AG08396 (cell line): ENCODE data around the gene RMI1.
A peak's percentile ranks its signal among the peaks of the same experiment; 100 is the strongest.
"Not testable (repeated sequence)": the region's sequence is repeated elsewhere in the genome, so short reads cannot be mapped to it uniquely, and the experiment has no call there.

Source experiments
- DNase-seq: peaks from one replicate; pipeline ENCODE4 v3.0.0; 2012; ENCODE audit warnings: low spot score, mixed read lengths

The RMI1 gene

DNA sequence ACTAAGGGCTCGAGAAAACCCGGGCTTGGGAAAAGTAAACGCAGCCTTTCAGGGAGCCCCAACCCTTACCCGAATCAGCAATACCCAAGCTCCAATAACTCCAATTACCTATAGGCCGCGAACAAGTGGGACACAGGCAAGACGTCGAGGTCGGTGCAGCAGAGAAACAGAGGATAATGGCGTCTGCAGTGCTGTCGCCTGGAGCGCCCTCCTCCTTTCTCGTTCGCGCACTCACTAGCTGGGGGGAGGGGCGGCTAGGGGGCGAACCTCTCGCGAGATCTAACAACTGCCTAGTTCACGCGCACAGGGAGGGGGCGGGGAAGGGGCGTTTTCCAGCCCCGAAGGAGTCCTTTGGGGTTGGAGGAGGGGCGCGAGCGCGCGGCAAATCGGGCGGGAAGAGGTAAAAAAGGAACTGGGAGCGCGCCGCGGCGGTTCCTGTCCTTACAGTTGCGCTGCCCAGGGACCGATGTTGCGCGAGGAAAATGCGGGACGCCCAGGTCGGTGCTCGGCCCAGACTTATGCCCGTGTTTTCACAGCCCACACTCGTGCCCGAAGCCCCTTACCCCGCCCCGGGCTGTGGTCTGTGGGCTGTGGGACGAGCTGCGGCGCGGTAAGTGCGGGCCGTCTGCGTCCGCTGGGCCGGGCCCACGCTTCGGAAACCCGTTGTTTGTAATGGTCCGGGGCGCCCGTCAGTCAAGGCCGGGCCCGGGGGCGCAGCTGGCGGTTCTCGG lies at the start of gene RMI1:
TSS of gene RMI1 (plus strand) at position 411 of the 731 bp plus-strand sequence. CDS start 20,182 bp downstream, outside the sequence.
- DNase-seq = peak; percentile 95

DNA sequence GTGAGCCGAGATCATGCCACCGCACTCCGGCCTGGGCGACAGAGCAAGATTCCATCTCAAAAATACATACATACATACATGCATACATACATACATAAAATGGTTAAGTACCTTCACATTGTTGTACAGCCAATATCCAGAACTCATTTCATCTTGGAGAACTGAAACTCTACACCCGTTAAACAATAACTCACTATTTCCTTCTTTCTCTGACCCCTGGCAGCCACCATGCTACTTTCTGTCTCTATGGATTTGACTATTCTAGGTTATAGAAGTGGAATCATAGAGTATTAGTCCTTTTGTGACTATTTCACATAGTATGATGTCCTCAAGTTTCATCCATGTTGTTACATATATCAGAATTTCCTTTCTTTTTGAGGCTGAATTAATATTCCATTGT lies 49.7 kb upstream of the RMI1 start:
- no peak for DNase-seq

DNA sequence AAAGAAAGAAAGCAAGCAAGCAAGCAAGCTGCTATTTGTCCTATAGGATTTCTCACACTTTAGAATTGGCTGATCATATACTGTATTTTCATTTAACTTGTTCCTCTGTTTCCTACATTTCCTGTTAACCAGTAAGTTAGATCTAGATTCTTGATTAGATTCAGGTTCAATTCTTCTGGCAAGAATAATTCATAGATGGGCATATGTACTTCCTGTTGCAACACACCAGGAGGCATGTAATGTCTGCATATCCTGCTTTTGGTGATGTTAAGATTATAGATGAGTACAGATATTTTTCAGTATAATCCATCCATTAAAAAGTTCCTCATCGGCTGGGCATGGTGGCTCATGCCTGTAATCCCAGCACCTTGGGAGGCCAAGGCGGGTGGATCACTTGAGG lies 48.6 kb upstream of the RMI1 start:
- DNase-seq = no peak

DNA sequence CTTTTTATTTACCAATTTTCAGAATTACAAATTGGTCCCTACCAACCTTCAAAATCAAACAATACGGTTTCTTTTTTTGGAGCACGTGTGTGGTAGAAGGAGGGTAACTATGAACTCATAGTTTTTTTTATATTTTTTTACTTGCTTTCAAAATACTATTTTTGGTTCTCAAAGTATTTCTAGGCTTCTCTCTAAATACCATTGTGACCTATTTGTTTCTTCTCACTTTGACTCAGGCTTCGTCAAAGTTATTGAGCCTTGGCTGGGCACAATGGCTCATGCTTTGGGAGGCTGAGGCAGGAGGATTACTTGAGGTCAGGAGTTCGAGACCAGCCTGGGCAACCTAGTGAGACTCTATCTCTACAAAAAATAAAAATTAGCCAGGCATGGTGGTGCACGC lies 47.8 kb upstream of the RMI1 start:
- DNase-seq = no peak

DNA sequence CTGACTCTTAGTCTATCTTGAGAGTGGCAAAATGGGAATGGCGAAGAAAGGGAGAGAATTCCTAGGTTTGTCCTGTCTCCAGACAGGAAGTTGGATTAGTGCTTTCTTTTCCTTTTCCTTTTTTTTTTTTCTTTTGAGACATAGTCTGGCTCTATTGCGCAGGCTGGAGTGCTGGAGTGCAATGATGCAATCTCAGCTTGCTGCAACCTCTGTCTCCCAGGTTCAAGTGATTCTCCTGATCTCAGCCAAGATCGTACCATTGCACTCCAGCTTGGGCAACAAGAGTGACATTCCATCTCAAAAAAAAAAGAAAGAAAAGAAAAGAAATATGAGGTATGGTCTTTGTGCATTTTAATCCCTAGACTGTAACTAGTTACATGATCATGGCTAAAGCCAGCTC lies 46.8 kb upstream of the RMI1 start:
- DNase-seq = no peak

DNA sequence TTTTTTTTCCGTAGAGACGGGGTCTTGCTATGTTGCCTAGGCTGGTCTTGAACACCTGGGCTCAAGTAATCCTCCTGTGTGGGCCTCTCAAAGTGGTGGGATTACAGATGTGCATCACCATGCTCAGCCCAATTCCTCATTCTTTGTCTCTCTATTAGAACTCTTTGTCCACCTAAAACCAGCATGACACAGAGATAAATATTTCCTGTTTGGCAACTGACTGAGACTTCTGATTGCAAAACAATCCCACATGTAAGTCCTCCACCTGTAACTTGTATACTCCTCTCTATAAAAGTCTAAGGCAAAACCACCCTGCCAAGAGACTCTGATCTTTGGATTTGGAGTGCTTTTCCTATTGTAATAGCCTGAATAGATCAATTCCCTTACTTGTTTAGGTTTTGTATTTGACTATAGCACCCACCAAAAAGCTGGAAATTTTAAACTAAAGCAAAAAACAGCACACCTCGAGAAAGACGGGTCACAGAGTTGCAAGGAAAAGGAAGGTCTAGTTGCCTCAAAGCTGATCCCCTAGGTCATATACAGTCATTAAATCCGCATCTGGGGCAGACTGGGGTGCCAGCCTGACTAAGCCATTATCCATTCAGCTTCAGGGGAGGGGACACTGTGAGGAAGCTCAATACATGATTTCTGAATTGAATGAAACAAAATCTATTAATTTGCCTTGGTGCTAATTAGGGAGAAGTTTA lies 45.9 kb upstream of the RMI1 start:
- no peak for DNase-seq

DNA sequence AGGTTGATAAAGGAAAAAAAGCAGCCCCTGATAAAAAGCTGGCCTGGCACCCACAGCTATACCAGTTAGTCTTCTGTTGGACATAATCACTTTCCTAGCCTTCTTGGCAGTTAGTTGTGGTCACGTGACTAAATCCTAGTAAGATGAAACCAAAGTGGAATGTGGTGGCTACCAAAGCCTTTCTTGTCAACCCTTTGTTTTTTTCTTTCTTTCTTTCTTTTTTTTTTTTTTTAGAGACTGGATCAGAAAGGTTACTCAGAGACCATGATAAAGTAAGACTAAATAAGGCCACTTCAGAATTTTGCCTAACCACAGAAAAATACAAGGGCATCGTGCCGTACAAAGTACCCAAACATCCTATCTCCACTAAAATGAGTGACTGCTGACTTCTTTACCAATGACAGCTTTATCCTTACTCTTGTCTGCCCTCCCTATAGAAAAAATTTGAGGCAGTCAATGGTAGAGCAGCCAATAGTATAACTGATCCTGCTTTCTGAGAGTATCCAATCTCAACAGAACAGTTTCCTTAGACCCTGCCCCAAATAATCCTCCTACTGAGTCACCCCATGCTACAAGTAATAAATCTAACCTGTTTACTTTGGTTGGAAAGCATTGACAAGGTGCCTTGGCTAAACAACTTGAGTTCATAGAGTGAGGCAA lies 45.2 kb upstream of the RMI1 start:
- peak; percentile 56 for DNase-seq

DNA sequence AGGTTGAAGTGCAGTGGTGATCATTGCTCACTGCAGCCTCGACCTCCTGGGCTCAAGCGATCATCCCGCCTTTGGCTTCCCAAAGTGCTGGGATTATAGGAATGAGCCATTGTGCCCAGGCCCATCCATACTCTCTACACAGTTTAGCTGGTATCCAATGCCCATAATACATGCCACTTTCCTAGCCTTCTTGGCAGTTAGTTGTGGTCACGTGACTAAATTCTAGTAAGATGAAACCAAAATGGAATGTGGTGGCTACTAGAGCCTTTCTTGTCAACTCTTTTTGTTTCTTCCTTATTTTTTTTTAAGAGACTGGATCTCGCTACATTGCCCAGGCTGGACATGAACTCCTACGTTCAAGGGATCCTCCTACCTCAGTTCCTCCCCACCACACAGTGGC lies 44.1 kb upstream of the RMI1 start:
- DNase-seq = no peak

DNA sequence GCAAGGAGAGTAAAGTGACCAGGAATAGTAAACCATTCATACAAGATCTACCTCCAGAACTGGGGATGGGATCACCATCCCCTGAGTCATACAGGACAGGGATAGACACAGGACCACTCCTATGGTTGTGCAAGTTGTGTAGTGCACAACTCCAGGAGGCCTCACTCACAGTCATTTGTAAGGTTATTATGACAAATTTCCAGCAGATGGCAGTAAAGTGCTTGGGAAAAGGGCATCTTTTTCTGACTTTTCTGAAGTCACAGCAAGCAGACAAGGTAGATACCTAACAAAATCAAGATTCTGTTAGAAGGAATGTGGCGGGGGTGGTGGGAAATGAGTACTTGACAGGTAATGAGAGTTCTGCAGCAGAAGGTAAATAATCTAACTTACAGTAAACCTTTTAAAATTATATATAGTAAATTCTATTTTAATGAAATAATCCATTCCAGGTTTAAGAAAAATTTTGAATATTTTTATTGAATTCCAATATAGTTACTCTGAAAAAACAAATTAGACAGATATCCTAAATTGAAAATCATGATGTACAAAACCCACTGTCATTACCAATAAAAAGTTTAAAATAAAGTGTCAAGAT lies 42.6 kb upstream of the RMI1 start:
- peak; percentile 55 for DNase-seq

DNA sequence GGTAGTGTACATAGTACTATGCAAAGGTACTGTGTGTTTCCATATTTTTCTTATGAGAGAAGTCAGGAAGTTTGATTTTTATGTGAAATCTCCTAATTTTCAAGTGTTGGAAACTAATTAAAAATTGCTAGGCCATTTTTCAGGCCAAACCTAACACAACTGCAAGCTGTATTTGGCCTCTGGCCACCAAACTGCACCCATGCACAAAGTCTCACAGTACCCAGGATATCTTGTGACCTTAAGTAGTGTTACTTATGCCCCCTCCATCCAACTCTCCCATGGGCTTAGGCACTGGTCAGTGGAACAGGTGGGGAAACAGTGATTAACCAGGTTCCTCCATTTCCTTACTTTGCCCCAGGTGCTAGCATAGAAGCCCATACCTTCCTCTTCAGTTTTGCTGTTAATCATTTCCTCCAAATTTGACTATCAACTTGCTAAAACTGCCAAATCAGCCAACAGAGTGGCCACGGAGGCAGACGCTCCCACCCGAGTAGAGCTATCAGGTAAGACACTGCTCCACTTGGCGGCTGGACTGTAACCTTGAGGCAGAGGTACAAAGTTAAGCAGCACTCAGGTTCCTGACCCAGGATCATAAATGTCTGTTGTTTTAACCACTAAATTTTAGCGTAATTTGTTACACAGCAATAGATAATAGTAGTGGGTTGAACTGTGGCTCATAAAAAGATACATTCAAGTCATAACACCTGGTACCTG lies 39.9 kb upstream of the RMI1 start:
- DNase-seq = no peak

DNA sequence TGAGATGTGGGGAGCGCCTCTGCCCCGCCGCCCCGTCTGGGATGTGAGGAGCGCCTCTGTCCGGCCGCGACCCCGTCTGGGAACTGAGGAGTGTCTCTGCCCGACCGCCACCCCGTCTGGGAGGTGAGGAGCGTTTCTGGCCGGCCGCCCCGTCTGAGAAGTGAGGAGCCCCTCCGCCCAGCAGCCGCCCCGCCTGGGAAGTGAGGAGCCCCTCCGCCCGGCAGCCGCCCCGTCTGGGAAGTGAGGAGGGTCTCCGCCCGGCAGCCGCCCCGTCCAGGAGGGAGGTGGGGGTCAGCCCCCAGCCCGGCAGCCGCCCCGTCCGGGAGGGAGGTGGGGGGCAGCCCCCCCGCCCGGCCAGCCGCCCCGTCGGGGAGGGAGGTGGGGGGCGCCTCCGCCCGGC lies 32.5 kb upstream of the RMI1 start:
- not testable (repeated sequence) for DNase-seq

DNA sequence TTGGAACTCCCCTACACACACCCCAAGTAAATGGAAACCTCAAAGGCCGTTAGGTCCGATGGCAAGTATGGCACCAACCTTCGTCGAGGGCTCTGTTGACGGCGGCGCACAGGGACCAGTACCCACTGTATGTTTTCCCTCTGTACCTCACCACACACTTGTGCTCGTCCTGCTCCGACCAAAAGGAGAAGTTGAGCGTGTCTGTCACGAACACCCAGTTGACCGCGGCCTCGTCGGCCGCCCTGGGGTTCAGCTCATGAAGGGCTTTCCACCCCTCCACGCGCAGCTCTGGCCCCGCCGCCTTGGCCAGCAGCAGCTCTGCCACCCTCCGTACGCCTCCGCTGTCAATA lies 24.5 kb upstream of the RMI1 start:
- DNase-seq = no peak

DNA sequence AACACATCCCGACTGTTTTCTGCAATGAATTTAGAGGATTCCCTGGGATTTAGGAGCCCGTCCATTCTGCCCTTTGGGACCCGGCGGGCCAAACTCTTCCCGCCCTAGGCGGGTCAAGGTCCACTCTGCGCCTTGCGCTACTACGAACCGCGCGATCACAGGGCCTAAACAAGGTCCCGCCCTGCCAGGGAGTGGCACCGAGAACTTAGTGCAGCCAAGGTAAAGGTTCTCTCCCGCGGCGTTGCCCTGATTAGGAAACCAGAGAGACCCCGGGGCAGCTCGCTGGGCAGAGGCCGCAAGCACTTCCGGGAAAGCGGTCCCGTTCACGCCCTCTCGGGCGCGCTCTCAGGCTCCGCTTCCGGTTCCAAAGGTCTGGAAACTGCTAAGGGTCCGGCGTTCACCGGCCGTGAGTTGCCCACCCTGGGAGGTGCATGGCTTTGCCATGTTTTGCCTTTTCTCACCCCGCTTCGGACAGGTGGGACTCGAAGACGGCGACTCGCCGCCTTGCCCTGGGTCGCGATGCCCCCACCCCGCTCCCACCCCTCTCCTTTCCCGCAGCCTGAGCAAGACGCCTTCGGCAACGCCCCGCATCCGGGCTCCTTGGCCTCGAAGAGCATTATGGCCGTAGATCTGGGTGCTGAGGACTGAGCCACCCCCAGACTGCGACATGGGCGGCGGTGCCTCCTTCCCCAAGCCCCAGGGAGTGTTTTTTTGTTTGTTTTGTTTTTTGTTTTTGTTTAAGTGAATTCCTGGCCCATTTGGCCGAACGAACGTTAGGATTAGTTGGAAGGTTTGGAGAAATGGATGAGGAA lies 24.0 kb upstream of the RMI1 start:
- DNase-seq = peak; percentile 72

DNA sequence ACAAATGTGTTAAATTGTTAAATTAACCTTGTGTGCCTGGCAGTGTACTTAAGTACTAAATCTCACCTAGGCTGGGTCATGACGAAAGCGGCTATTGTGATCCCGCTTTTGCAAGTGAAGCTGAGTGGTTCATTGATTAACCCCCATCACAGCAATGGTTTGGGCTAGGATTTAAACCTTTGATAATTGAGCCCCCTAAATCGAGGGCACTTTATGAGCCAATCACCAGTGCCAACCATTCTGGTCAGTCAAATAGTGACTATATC lies 23.4 kb upstream of the RMI1 start:
- DNase-seq = no peak

DNA sequence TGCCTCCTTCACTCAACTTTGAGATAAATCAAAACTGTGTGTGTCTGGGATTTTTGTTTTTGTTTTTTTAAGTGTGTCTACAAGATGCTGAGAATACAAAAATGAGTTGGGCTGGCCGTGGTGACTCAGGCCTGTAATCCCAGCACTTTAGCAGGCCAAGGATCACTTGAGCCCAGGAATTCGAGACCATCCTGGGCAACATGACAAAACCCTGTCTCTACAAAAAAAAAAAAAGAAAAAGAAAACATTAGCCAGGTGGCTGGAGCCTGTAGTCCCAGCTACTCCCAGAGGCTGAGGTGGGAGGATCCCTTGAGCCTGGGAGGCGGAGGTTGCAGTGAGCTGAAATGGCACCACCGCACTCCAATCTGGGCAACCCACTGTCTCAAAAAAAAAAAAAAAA lies 21.5 kb upstream of the RMI1 start:
- DNase-seq = no peak

DNA sequence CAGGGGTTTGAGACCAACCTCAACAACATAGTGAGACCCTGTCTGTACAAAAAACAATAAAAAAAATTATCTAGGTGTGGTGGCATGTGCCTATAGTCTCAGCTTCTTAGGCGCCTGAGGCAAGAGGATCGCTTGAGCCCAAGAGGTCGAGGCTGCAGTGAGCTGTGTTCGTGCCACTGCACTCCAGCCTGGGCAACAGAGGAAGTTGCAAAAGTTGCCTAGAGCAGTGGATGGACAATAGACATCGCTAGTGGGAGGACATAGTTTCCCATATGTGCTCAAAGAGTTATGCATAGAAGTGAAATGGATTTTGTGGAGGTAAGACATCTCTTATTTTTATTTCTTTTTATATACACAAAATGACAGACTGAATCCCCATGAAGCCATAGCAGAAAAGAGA lies 19.6 kb upstream of the RMI1 start:
- DNase-seq = no peak

DNA sequence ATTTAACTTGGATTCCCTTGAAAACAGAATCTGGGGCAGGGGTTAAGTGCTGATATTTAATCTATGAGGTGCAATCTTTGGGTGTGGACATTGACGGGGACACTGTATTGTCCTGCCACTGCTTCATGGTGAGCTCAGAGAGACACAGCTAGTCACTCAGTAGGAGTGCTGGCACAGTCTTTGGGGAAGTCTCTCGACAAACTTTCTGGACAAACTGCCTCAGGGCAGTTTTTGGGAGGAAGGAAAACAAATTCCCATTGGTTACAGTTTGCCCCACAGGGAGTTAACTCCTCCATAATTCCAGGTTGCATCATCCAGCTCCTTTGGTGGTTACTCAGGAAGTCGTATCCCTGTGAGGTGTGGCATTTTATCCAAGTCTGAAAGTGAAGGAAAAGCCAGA lies 18.4 kb upstream of the RMI1 start:
- no peak for DNase-seq

DNA sequence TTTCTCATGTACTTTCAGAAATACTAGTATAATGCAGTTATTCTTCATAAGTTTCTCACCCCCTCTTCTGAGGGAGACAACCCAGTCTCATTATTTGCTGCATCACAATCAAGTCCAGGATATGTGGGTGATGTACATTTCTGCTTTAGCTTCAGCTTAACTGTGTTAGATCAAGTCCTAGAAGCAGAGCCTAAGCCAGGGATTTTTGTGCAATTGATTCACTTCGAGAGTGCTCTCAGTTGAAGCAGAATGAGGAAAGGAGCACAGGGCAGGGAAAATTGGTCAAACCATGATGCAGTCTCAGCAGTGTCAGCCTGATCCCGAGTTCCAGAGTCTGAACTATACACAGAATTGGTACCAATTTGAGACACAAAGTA lies 15.6 kb upstream of the RMI1 start:
- no peak for DNase-seq

DNA sequence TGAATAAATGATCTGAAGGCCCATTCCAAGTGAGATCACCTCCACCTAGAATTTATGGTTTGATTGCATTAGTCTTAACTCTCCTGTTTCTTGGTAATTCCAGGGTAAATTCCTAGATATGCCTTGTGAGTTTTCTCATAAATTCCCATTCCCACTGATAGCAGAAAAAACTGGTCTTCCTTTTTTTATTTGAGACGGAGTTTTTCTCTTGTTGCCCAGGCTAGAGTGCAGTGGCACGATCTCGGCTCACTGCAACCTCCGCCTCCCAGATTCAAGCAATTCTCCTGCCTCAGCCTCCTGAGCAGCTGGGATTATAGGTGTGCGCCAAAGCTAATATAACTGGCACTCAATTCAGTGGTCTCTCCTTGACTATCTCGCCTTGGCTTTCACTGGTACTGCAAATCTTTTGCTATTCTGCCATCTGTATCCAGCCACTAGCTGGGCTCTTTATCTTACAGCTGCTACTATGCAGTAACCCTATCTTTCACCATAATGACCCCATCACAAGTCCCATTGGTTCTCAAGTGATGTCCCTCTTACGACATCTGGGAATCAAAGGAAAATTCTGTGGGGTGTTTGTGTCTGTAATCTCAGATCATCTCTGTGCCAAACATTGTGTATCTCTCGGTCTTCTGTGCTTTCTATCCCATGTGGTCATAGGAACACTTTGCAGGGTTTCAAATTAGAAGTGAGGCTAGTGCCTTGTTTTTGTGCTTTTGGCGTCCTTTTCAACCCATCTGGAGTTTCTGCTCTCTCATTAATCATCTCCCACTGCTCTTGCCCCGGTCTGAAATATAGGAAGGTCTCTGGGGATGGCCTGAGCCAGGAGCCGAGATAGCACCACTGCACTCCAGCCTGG lies 15.0 kb upstream of the RMI1 start:
- no peak for DNase-seq

DNA sequence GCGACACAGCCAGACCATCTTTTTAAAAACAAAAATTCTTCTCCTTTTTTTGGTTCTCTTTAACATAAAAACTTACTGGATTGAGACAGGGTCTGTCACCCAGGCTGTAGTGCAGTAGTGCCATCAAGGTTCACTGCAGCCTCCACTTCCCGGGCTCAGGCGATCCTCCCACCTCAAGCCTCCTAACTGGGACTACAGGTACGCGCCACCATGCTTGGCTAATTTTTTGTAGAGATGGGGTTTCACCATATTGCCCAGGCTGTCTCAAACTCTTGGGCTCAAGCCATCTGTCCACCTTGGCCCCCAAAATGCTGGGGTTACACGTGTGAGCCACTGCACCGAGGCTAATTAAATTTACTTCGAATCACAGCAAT lies 14.4 kb upstream of the RMI1 start:
- no peak for DNase-seq

DNA sequence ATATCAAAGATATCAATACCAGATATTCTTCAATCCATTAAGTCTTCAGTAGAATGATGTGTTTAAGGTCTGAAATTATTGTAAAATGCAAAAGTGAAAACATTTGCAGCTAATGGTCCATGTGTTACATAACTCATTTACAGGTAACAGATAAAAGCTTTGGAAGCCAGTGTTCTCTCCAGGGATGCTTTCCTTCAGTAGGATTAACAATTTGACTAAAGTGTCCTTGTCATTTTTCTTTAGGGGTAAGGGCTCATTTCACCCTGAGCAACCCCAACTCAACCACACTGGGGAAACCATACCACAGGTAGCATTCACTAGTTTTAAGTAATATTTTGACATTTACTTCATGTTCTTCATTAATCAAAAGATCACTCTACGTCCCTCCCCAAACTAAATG lies 13.5 kb upstream of the RMI1 start:
- DNase-seq = no peak
